Cardiac muscle cell (in vitro differentiated cells and primary cell): ENCODE measurements around the gene ARHGAP25. TPM values are rescaled to one million over a fixed set of nuclear protein-coding genes. Genes with fewer than 3 reads are reported as not detected.

Source experiments
- DNase-seq, 2 donors: peaks; one replicate each; pipeline versions ENCODE4 v3.0.0 to v3.0.0-alpha.2; 2010 to 2017; ENCODE audit warnings: low read depth in 1 of 2, low spot score in 1 of 2
- H3K27ac ChIP-seq: fragments of 200-600 bp; sonication (generic); 2 replicates; pipeline ENCODE4 v1.5.1; 2016
- H3K27me3 ChIP-seq: fragments of 200-600 bp; sonication (generic); 2 replicates; pipeline ENCODE4 v1.6.0; 2016; ENCODE audit warnings: control low read depth
- H3K36me3 ChIP-seq: fragments of 200-600 bp; sonication (generic); 2 replicates; pipeline ENCODE4 v1.5.1; 2016; ENCODE audit warnings: control low read depth
- H3K4me1 ChIP-seq: fragments of 200-600 bp; sonication (generic); 2 replicates; pipeline ENCODE4 v1.8.1; 2017; ENCODE audit warnings: low read depth, mild to moderate bottlenecking, mixed run types
- H3K4me3 ChIP-seq: fragments of 200-600 bp; sonication (generic); 2 replicates; pipeline ENCODE4 v1.5.1; 2016; ENCODE audit warnings: mild to moderate bottlenecking
- H3K9me3 ChIP-seq: fragments of 200-600 bp; sonication (generic); 2 replicates; pipeline ENCODE4 v1.5.1; 2017; ENCODE audit warnings: low read depth, mild to moderate bottlenecking, control low read depth
- CTCF ChIP-seq: IDR thresholded peaks from 2 replicates; pipeline ENCODE4 v1.5.1; 2012; ENCODE audit warnings: low read depth, mild to moderate bottlenecking, low read length
- polyA plus RNA-seq: library from polyadenylated mRNA; unstranded; fragments of >200 nt; fragmentation: Nextera tagmentation; extraction: Ambion mirVana; gene quantifications from 2 replicates; pipeline ENCODE4 v1.2.1, GENCODE V29; 2016
- total RNA-seq: library from RNA; depleted of rRNA; stranded (reverse); fragments of >200 nt; gene quantifications from 2 replicates; pipeline ENCODE4 v1.2.3, GENCODE V29; 2016

Gene ARHGAP25
- total and polyA plus RNA-seq, 2 experiments from 2014 or later = 3.9 to 7.7 TPM

GRCh38 chr2:68791914-68792313, 57.3 kb downstream of the ARHGAP25 start:
- no peak for TF ChIP-seq CTCF
- Histone ChIP-seq H3K9me3 (no peaks in the 10 kb centered on the region), H3K4me1 (no peaks in the 10 kb centered on the region), H3K36me3 (no peaks in the 10 kb centered on the region), H3K27ac (no peak overlapping the region), H3K4me3 (no peak overlapping the region), H3K27me3 (no peaks in the 10 kb centered on the region)
- DNase-seq = no peak

GRCh38 chr2:68792751-68793150, 58.1 kb downstream of the ARHGAP25 start:
- Histone ChIP-seq H3K27me3 (no peaks in the 10 kb centered on the region), H3K9me3 (no peaks in the 10 kb centered on the region), H3K4me3 (no peak overlapping the region), H3K36me3 (no peaks in the 10 kb centered on the region), H3K4me1 (no peaks in the 10 kb centered on the region), H3K27ac (no peak overlapping the region)
- no peak for DNase-seq
- TF ChIP-seq CTCF = no peak

- Histone ChIP-seq H3K4me1 (no peaks in the 10 kb centered on the region), H3K27me3 (no peaks in the 10 kb centered on the region), H3K9me3 (no peaks in the 10 kb centered on the region), H3K4me3 (no peak overlapping the region), H3K36me3 (no peaks in the 10 kb centered on the region), H3K27ac (no peak overlapping the region)
- TF ChIP-seq CTCF = no peak
- peak in 1 of 2 donors; percentile 10 for DNase-seq
These were observed 61.8 kb downstream of the ARHGAP25 start for GRCh38 chr2:68796295-68796905.

- Histone ChIP-seq H3K4me1 (no peaks in the 10 kb centered on the region), H3K9me3 (no peaks in the 10 kb centered on the region), H3K27me3 (peaks cover 6% of the 10 kb centered on the region), H3K36me3 (no peaks in the 10 kb centered on the region), H3K27ac (no peak overlapping the region), H3K4me3 (no peak overlapping the region)
- no peak for DNase-seq
- TF ChIP-seq CTCF = no peak
These were observed 64.0 kb downstream of the ARHGAP25 start for GRCh38 chr2:68798569-68798968.

GRCh38 chr2:68799140-68800026, 64.8 kb downstream of the ARHGAP25 start:
- no peaks in the 10 kb centered on the region for H3K9me3 ChIP-seq
- no peaks in the 10 kb centered on the region for H3K4me1 ChIP-seq
- TF ChIP-seq CTCF = no peak
- peaks cover 9% of the 10 kb centered on the region for H3K27me3 ChIP-seq
- DNase-seq = no peak
- H3K36me3 ChIP-seq = no peaks in the 10 kb centered on the region
- no peak overlapping the region for H3K4me3 ChIP-seq
- no peak overlapping the region for H3K27ac ChIP-seq
